RWPE2 (cell line): ENCODE measurements around the gene OR8H3.
"Not testable (repeated sequence)": the region's sequence is repeated elsewhere in the genome, so short reads cannot be mapped to it uniquely, and the experiment has no call there.

Experiments
- ATAC-seq: fragments of 200-7000 bp; cut with Tn5 transposase; 3 replicates; pipeline ENCODE4 v1.9.1; 2021; ENCODE audit warnings: low read depth
- DNase-seq: peaks from one replicate; pipeline ENCODE4 v3.0.0-alpha.2; 2020; ENCODE audit warnings: low spot score
- H3K27ac ChIP-seq: fragments of 450-650 bp; 2 replicates; pipeline ENCODE4 v1.5.1; 2017; ENCODE audit warnings: mild to moderate bottlenecking; ENCODE audit not compliant: poor library complexity, severe bottlenecking
- H3K27me3 ChIP-seq: fragments of 250-450 bp; sonication (Bioruptor Pico); 2 replicates; pipeline ENCODE4 v1.5.1; 2021; ENCODE audit warnings: mild to moderate bottlenecking, moderate library complexity; ENCODE audit not compliant: insufficient read depth, poor library complexity, severe bottlenecking
- H3K36me3 ChIP-seq: fragments of 250-450 bp; sonication (Bioruptor Pico); 2 replicates; pipeline ENCODE4 v1.5.1; 2020; ENCODE audit warnings: low read depth, mild to moderate bottlenecking, moderate library complexity
- H3K4me1 ChIP-seq: fragments of 250-450 bp; sonication (Bioruptor Pico); 2 replicates; pipeline ENCODE4 v1.5.1; 2021; ENCODE audit warnings: mild to moderate bottlenecking, moderate library complexity; ENCODE audit not compliant: insufficient read depth, poor library complexity, severe bottlenecking
- H3K4me3 ChIP-seq: fragments of 250-450 bp; sonication (Bioruptor Pico); 2 replicates; pipeline ENCODE4 v1.5.1; 2021; ENCODE audit warnings: mild to moderate bottlenecking, moderate library complexity; ENCODE audit not compliant: severe bottlenecking
- H3K9me3 ChIP-seq: fragments of 250-450 bp; sonication (Bioruptor Pico); 2 replicates; pipeline ENCODE4 v1.5.1; 2021; ENCODE audit warnings: mild to moderate bottlenecking, moderate library complexity; ENCODE audit not compliant: severe bottlenecking
- TF ChIP-seq, protein P1 (sequence below): fragments of 450-650 bp; IDR thresholded peaks from one replicate; pipeline ENCODE4 v1.5.1; 2017; ENCODE audit warnings: mild to moderate bottlenecking, moderate library complexity; ENCODE audit not compliant: poor library complexity, severe bottlenecking

OR8H3 gene

DNA sequence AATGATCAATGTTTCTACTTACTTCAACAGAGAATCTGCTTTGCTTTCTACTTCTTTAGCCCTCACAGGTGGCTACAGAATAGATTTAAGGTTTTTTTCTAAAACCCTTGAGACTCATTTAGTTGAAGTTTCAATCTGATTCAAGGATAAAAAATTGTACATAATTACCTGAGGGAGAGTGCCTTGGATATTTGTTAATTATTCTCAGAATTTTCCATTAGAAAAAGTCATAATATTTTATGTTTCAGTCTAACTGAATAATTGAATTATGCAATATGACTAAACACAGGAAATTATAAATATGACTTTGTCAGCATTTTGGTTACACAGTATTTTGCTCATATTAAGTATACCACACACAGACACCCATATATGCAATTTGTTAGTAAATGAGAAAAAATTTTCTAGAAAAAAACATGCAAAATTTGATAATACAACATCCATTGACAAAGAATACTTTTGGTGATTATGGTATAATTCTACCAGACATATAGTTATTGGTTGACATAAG is 18.0 kb downstream of the OR8H3 start, which contains the start of gene OR8J3:
Gene OR8J3 (minus strand): TSS at position 51 of the 511 bp plus-strand sequence. CDS start 2,483 bp downstream, outside the sequence.
- DNase-seq (no peak), ATAC-seq (no peak)
- Histone ChIP-seq H3K4me3 (no peak within 1 kb of the TSS), H3K27me3 (no peaks in the 10 kb centered on the region), H3K27ac (no peak within 1 kb of the TSS), H3K4me1 (no peaks in the 10 kb centered on the region), H3K36me3 (no peaks in the 10 kb centered on the region), H3K9me3 (no peaks in the 10 kb centered on the region)
- TF ChIP-seq, protein P1, sequence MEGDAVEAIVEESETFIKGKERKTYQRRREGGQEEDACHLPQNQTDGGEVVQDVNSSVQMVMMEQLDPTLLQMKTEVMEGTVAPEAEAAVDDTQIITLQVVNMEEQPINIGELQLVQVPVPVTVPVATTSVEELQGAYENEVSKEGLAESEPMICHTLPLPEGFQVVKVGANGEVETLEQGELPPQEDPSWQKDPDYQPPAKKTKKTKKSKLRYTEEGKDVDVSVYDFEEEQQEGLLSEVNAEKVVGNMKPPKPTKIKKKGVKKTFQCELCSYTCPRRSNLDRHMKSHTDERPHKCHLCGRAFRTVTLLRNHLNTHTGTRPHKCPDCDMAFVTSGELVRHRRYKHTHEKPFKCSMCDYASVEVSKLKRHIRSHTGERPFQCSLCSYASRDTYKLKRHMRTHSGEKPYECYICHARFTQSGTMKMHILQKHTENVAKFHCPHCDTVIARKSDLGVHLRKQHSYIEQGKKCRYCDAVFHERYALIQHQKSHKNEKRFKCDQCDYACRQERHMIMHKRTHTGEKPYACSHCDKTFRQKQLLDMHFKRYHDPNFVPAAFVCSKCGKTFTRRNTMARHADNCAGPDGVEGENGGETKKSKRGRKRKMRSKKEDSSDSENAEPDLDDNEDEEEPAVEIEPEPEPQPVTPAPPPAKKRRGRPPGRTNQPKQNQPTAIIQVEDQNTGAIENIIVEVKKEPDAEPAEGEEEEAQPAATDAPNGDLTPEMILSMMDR: no peak

DNA sequence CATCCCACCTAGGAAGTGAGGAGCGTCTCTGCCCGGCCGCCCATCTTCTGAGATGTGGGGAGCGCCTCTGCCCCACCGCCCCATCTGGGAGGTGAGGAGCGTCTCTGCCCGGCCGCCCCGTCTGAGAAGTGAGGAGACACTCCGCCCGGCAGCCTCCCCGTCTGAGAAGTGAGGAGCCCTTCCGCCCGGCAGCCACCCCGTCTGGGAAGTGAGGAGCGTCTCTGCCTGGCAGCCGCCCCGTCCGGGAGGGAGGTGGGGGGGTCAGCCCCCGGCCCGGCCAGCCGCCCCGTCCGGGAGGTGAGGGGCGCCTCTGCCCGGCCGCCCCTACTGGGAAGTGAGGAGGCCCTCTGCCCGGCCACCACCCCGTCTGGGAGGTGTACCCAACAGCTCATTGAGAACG is 21.5 kb downstream of the OR8H3 start:
- not testable (repeated sequence) for ATAC-seq, H3K4me1 ChIP-seq, H3K9me3 ChIP-seq, H3K27me3 ChIP-seq, DNase-seq, H3K27ac ChIP-seq, H3K4me3 ChIP-seq, H3K36me3 ChIP-seq

DNA sequence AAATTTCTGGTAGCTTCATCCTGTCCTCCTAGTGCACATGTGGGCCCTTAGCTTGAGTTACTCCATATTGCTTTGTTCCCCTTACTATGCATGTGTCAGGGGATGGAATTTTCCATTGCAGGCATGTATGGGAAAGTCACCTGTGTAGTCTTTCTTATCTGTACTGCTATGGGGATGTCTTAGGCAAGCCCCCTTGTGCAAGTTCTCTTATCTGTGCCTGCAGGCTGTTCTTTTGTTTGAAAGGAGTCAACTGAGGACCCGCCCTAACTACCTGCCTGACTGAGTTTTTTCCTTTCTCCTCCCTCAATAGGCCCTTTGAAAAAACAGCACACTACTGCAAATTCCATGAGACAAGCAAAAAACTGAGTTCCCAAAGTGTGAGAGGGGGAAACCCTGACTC is 29.2 kb downstream of the OR8H3 start:
- H3K36me3 ChIP-seq: no peaks in the 10 kb centered on the region
- TF ChIP-seq, protein P1: no peak
- ATAC-seq (no peak), DNase-seq (no peak)
- no peak overlapping the region for H3K27ac ChIP-seq
- no peak overlapping the region for H3K4me3 ChIP-seq
- no peaks in the 10 kb centered on the region for H3K9me3 ChIP-seq
- H3K4me1 ChIP-seq: no peaks in the 10 kb centered on the region
- H3K27me3 ChIP-seq: no peaks in the 10 kb centered on the region

DNA sequence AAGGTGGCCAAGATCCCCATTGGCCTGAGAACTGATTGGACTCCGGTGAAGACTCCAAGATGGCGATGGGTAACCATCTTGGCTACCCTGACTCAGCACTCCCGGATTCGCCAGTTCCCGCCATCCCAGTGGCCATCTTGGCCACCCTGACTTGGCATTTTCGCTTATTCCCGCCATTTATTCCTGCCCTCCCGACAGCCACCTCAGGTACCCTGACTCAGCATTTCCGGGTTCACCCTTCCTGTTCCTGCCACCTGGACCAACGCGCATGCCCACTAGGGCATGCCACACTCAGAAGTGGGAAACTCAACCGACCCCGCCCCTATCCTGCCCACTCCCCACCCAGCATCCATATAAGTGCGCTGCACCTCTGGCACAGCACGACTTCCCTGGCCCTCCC is 30.2 kb downstream of the OR8H3 start:
- H3K27ac ChIP-seq: no peak overlapping the region
- no peaks in the 10 kb centered on the region for H3K4me1 ChIP-seq
- no peak for ATAC-seq
- no peak overlapping the region for H3K4me3 ChIP-seq
- DNase-seq: no peak
- H3K9me3 ChIP-seq: no peaks in the 10 kb centered on the region
- TF ChIP-seq, protein P1: no peak
- H3K27me3 ChIP-seq: no peaks in the 10 kb centered on the region
- H3K36me3 ChIP-seq: no peaks in the 10 kb centered on the region

DNA sequence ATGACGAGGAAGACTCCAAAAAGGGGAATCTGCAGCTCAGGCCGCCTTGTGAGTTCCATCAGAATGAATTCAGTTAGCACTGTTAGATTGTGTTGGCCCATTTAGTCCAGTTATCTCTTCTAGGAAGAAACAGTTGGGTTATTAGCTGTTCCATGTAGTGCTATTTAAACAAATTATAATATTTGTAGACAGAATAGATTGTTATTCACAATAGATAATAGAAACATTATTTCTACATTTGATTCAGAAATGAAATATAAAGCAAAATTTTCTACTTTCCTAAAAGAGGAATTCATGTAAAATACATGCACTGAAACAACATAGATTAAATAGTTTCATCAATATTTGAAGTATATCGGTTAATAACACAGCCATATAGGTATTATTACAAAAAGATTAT is 38.0 kb downstream of the OR8H3 start, which contains the start of gene OR8K5:
Gene OR8K5 (minus strand): TSS at position 101 of the 400 bp plus-strand sequence. CDS start 0 bp downstream, at position 101.
- Histone ChIP-seq H3K9me3 (no peaks in the 10 kb centered on the region), H3K36me3 (no peaks in the 10 kb centered on the region), H3K4me3 (no peak within 1 kb of the TSS), H3K27me3 (no peaks in the 10 kb centered on the region), H3K4me1 (no peaks in the 10 kb centered on the region), H3K27ac (no peak within 1 kb of the TSS)
- DNase-seq (no peak), ATAC-seq (no peak)
- TF ChIP-seq, protein P1: no peak
